ENCODE results near the gene SULT1A3. TPM values are rescaled to one million over a fixed set of nuclear protein-coding genes. Genes with fewer than 3 reads are reported as not detected.
A peak's percentile ranks its signal among the peaks of the same experiment; 100 is the strongest.
"Not testable (repeated sequence)": the region's sequence is repeated elsewhere in the genome, so short reads cannot be mapped to it uniquely, and the experiment has no call there.

The SULT1A3 gene
- total RNA-seq, 1 donor from 2014 or later = 12.1 TPM

GRCh38 chr16:30194172-30194925, 4.7 kb upstream of the SULT1A3 start:
- peak overlapping the region; percentile 44 for H3K4me3 ChIP-seq (ENCODE audit: low read depth, low read length)
- DNase-seq (ENCODE audit: low read depth) = not testable (repeated sequence)

DNA sequence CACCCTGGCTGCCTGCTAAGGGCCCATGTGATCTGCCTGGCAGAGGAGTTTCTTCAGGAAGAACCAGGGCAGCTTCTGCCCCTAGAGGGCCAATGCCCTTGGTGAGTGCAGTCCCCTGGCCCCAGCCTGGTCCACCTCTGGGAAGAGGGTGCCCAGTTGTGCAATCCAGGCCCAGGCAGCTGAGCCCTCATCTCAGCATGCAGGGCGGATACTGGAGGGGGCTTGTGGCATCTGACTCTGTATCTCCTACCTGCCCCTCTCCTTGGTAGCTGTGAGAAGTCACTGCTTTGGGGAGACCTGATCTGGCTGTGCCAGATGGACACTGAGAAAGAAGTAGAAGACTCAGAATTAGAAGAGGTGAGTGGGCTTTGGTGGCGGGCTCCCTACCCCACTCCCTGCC, 2.1 kb upstream of the SULT1A3 start:
- DNase-seq (ENCODE audit: low read depth); H3K4me3 ChIP-seq (ENCODE audit: low read depth, low read length): not testable (repeated sequence)

DNA sequence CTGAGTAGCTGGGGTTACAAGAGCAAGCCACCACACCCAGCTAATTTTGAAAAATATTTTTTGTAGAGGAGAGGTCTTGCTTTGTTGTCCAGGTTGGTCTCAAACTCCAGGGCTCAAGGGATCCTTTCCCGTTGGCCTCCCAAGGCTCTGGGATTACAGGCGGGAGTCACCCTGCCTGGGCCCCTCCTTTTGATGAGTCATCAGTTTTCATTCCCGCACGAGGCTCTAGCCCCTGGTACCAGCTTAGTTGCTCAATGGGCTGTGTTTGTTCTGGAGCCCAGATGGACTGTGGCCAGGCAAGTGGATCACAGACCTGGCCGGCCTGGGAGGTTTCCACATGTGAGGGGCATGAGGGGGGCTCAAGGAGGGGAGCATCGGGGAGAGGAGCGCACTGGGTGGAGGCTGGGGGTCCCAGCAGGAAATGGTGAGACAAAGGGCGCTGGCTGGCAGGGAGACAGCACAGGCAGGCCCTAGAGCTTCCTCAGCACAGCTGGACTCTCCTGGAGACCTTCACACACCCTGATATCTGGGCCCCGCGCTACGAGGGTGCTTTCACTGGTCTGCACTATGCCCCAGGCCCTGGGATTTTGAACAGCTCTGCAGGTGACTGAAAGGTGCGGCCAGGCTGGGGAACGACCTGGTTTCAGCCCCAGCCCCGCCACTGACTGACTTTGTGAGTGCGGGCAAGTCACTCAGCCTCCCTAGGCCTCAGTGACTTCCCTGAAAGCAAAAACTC, 721 bp downstream of the SULT1A3 start:
- not testable (repeated sequence) for DNase-seq (ENCODE audit: low read depth); H3K4me3 ChIP-seq (ENCODE audit: low read depth, low read length)

GRCh38 chr16:30205541-30206236, 6.6 kb downstream of the SULT1A3 start:
- H3K4me3 ChIP-seq (ENCODE audit: low read depth, low read length) = peak overlapping the region; percentile 52
- DNase-seq (ENCODE audit: low read depth) = not testable (repeated sequence)

DNA sequence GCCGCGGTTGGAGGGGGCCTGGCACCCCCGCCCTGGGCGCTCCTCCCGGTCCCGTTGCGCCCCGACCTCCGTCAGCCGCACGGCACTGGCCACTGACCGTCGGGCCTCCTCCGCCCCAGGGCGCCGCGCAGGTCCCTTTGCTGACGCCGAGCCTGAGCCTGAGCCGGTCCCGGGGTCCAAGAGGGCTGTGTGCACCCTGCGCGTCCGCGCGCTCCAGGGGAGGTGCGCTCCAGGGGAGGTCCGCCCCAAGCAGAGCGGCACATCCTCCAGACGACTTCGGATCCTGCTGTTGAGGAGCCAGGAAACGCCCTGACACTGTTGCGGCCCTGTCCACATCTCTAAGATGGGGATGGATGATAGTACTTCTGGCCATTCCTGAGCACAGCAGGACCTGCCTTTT, 7.2 kb downstream of the SULT1A3 start:
- not testable (repeated sequence) for DNase-seq (ENCODE audit: low read depth)
- H3K4me3 ChIP-seq (ENCODE audit: low read depth, low read length) = peak overlapping the region; percentile 52

GRCh38 chr16:30207063-30207704, 8.1 kb downstream of the SULT1A3 start:
- not testable (repeated sequence) for H3K4me3 ChIP-seq (ENCODE audit: low read depth, low read length); DNase-seq (ENCODE audit: low read depth)

- not testable (repeated sequence) for DNase-seq (ENCODE audit: low read depth); H3K4me3 ChIP-seq (ENCODE audit: low read depth, low read length)
Measured at GRCh38 chr16:30209032-30209431, 10.0 kb downstream of the SULT1A3 start.

DNA sequence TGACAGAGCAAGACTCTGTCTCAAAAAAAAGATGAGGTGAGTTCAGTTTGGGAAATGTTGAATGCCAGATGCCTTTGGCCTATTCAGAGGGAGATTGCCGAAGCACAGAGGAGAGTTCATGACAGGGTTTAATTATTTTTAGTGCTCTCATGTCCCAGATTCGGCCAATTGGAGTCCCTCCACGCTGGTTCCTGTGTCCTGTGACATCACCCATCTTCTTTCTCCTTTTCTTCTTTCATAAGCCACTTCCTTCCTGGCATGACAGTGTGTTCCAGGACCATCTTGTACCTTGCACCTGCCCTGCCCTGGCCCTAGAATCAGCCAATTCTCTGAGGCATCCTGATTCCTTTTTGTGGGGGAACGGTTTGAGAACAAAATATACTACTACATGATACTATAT, 12.4 kb downstream of the SULT1A3 start:
- DNase-seq (ENCODE audit: low read depth); H3K4me3 ChIP-seq (ENCODE audit: low read depth, low read length): not testable (repeated sequence)

DNA sequence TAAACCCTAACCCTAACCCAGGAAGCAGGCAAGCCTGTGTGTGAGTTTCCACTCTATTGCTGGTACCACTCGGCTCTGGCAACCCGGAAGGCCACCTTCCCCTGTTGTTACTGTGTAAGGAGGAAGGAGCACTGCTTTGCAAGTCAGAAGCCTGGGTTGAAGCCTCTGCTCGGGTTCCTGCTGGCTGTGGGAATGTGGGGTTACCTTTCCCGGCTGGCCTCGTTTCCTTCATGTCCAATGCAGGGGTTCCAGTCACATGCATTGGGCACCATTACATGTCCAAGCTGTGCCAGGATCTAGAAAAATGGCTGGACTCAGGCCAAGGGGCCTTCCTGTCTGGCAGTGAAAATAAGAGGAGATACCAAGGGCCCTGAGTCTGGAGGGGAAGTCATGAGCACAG, 18.0 kb downstream of the SULT1A3 start:
- H3K4me3 ChIP-seq (ENCODE audit: low read depth, low read length); DNase-seq (ENCODE audit: low read depth): not testable (repeated sequence)

GRCh38 chr16:30248379-30248778, 49.3 kb downstream of the SULT1A3 start, which contains the start of gene NPIPB13:
Gene NPIPB13 (minus strand): TSS chr16:30248479. CDS start chr16:30245573, 2,906 bp downstream.
- not testable (repeated sequence) for DNase-seq (ENCODE audit: low read depth); H3K4me3 ChIP-seq (ENCODE audit: low read depth, low read length)

Other genes starting within 250 kb of the SULT1A3 start
- 92.1 and 139 TPM in 2 replicates for gene TMEM219, start 237.2 kb upstream of the SULT1A3 start, total RNA-seq
- 31.6 and 31.9 TPM in 2 replicates for gene TAOK2, start 225.4 kb upstream of the SULT1A3 start, total RNA-seq
- gene HIRIP3, start 203.6 kb upstream of the SULT1A3 start, total RNA-seq = 9.5 and 14.0 TPM in 2 replicates
- 86.9 and 108 TPM in 2 replicates for gene INO80E, start 203.0 kb upstream of the SULT1A3 start, total RNA-seq
- gene DOC2A, start 188.2 kb upstream of the SULT1A3 start, total RNA-seq = 0.17 and 0.22 TPM in 2 replicates
- gene C16orf92, start 176.1 kb upstream of the SULT1A3 start, total RNA-seq = not detected in 2 replicates
- gene TLCD3B, start 168.0 kb upstream of the SULT1A3 start, total RNA-seq = not detected in 2 replicates
- 1,398 and 2,089 TPM in 2 replicates for gene ALDOA, start 133.5 kb upstream of the SULT1A3 start, total RNA-seq
- gene PPP4C, start 123.3 kb upstream of the SULT1A3 start, total RNA-seq = 98.4 and 178 TPM in 2 replicates
- 0.07 and 1.3 TPM in 2 replicates for gene TBX6, start 107.3 kb upstream of the SULT1A3 start, total RNA-seq
- gene YPEL3, start 103.0 kb upstream of the SULT1A3 start, total RNA-seq = 16.0 and 41.3 TPM in 2 replicates
- gene GDPD3, start 85.7 kb upstream of the SULT1A3 start, total RNA-seq = 0.72 TPM in 1 of 2 replicates, not detected in the other
- 33.6 and 34.4 TPM in 2 replicates for gene MAPK3, start 76.0 kb upstream of the SULT1A3 start, total RNA-seq
- gene CORO1A, start 15.7 kb upstream of the SULT1A3 start, total RNA-seq = 24.1 and 26.3 TPM in 2 replicates
- 421 and 538 TPM in 2 replicates for gene BOLA2B, start 5.6 kb upstream of the SULT1A3 start, total RNA-seq
- gene SLX1A, start 5.4 kb upstream of the SULT1A3 start, total RNA-seq = 57.7 and 158 TPM in 2 replicates
- gene NPIPB13, start 49.2 kb downstream of the SULT1A3 start, total RNA-seq = 0.98 and 4.0 TPM in 2 replicates
- gene CD2BP2, start 156.1 kb downstream of the SULT1A3 start, total RNA-seq = 68.9 and 75.2 TPM in 2 replicates
- gene TBC1D10B, start 171.2 kb downstream of the SULT1A3 start, total RNA-seq = 51.8 and 53.6 TPM in 2 replicates
- not detected in 2 replicates for gene MYL11, start 175.5 kb downstream of the SULT1A3 start, total RNA-seq
- gene SEPTIN1, start 183.3 kb downstream of the SULT1A3 start, total RNA-seq = 0.23 TPM in 1 of 2 replicates, not detected in the other
- 12.6 and 15.6 TPM in 2 replicates for gene ZNF48, start 196.2 kb downstream of the SULT1A3 start, total RNA-seq
- 6.1 and 13.1 TPM in 2 replicates for gene ZNF771, start 208.4 kb downstream of the SULT1A3 start, total RNA-seq
- gene DCTPP1, start 230.8 kb downstream of the SULT1A3 start, total RNA-seq = 108 and 136 TPM in 2 replicates
- gene SEPHS2, start 246.6 kb downstream of the SULT1A3 start, total RNA-seq = 17.6 and 27.6 TPM in 2 replicates

Data from epithelial cell of proximal tubule (primary cell).